HG03460 (cell line): Measurements from ENCODE around the gene CAMK1D.

Experiments used
- ATAC-seq: cut with Tn5 transposase; IDR thresholded peaks from one replicate; pipeline ENCODE4 v1.9.1; 2021; ENCODE audit not compliant: unreplicated experiment

CAMK1D gene

GRCh38 chr10:12510984-12511383 lies 161.6 kb downstream of the CAMK1D start:
- no peak for ATAC-seq

GRCh38 chr10:12511651-12512050 lies 162.3 kb downstream of the CAMK1D start:
- ATAC-seq, result no peak

GRCh38 chr10:12512332-12513002 lies 163.1 kb downstream of the CAMK1D start:
- no peak for ATAC-seq

- no peak for ATAC-seq
Measured at GRCh38 chr10:12513003-12513365, 163.6 kb downstream of the CAMK1D start.

- no peak for ATAC-seq
Measured at GRCh38 chr10:12513775-12514673, 164.7 kb downstream of the CAMK1D start.

- no peak for ATAC-seq
Measured at GRCh38 chr10:12518024-12518423, 168.7 kb downstream of the CAMK1D start.

GRCh38 chr10:12521423-12521822 lies 172.1 kb downstream of the CAMK1D start:
- ATAC-seq, result no peak

GRCh38 chr10:12526311-12526710 lies 177.0 kb downstream of the CAMK1D start:
- ATAC-seq, result no peak

- ATAC-seq, result no peak
Measured at GRCh38 chr10:12529976-12530375, 180.6 kb downstream of the CAMK1D start.

GRCh38 chr10:12531305-12532220 lies 182.2 kb downstream of the CAMK1D start:
- ATAC-seq, result no peak

GRCh38 chr10:12533151-12533550 lies 183.8 kb downstream of the CAMK1D start:
- no peak for ATAC-seq

GRCh38 chr10:12533723-12534122 lies 184.4 kb downstream of the CAMK1D start:
- ATAC-seq, result no peak

- ATAC-seq, result no peak
Measured at GRCh38 chr10:12534824-12535223, 185.5 kb downstream of the CAMK1D start.

GRCh38 chr10:12535656-12536055 lies 186.3 kb downstream of the CAMK1D start:
- ATAC-seq, result no peak

- ATAC-seq, result no peak
Measured at GRCh38 chr10:12538491-12538995, 189.2 kb downstream of the CAMK1D start.

GRCh38 chr10:12539350-12540164 lies 190.2 kb downstream of the CAMK1D start:
- no peak for ATAC-seq

GRCh38 chr10:12540341-12540781 lies 191.0 kb downstream of the CAMK1D start:
- no peak for ATAC-seq

- ATAC-seq, result no peak
Measured at GRCh38 chr10:12541446-12542067, 192.2 kb downstream of the CAMK1D start.

GRCh38 chr10:12542133-12542670 lies 192.9 kb downstream of the CAMK1D start:
- no peak for ATAC-seq
